ENCODE results near the gene CACNA1D.
A peak's percentile ranks its signal among the peaks of the same experiment; 100 is the strongest.

Gene CACNA1D

GRCh38 chr3:53729618-53730017 lies 235.2 kb downstream of the CACNA1D start:
- no peak overlapping the region for H3K4me3 ChIP-seq (ENCODE audit: control insufficient read depth, low read depth, low read length)
- no peak for DNase-seq (ENCODE audit: low read depth)
- no peak for TF ChIP-seq CTCF (conservative IDR thresholded peaks at IDR 0.05; ENCODE audit: control insufficient read depth, insufficient read depth, low read depth, low read length)

GRCh38 chr3:53730576-53730975 lies 236.2 kb downstream of the CACNA1D start:
- peak; percentile 30 for DNase-seq (ENCODE audit: low read depth)
- TF ChIP-seq CTCF (conservative IDR thresholded peaks at IDR 0.05; ENCODE audit: control insufficient read depth, insufficient read depth, low read depth, low read length), result no peak
- H3K4me3 ChIP-seq (ENCODE audit: control insufficient read depth, low read depth, low read length), result no peak overlapping the region

- no peak for DNase-seq (ENCODE audit: low read depth)
- no peak overlapping the region for H3K4me3 ChIP-seq (ENCODE audit: control insufficient read depth, low read depth, low read length)
- TF ChIP-seq CTCF (conservative IDR thresholded peaks at IDR 0.05; ENCODE audit: control insufficient read depth, insufficient read depth, low read depth, low read length), result no peak
Measured at GRCh38 chr3:53731934-53732624, 237.7 kb downstream of the CACNA1D start.

- TF ChIP-seq CTCF (conservative IDR thresholded peaks at IDR 0.05; ENCODE audit: control insufficient read depth, insufficient read depth, low read depth, low read length), result no peak
- H3K4me3 ChIP-seq (ENCODE audit: control insufficient read depth, low read depth, low read length), result no peak overlapping the region
- no peak for DNase-seq (ENCODE audit: low read depth)
Measured at GRCh38 chr3:53733446-53733845, 239.0 kb downstream of the CACNA1D start.

GRCh38 chr3:53739966-53740365 lies 245.6 kb downstream of the CACNA1D start:
- TF ChIP-seq CTCF (conservative IDR thresholded peaks at IDR 0.05; ENCODE audit: control insufficient read depth, insufficient read depth, low read depth, low read length), result no peak
- no peak overlapping the region for H3K4me3 ChIP-seq (ENCODE audit: control insufficient read depth, low read depth, low read length)
- no peak for DNase-seq (ENCODE audit: low read depth)

GRCh38 chr3:53740956-53741355 lies 246.5 kb downstream of the CACNA1D start:
- no peak for DNase-seq (ENCODE audit: low read depth)
- no peak for TF ChIP-seq CTCF (conservative IDR thresholded peaks at IDR 0.05; ENCODE audit: control insufficient read depth, insufficient read depth, low read depth, low read length)
- no peak overlapping the region for H3K4me3 ChIP-seq (ENCODE audit: control insufficient read depth, low read depth, low read length)

- no peak for DNase-seq (ENCODE audit: low read depth)
- no peak for TF ChIP-seq CTCF (conservative IDR thresholded peaks at IDR 0.05; ENCODE audit: control insufficient read depth, insufficient read depth, low read depth, low read length)
- no peak overlapping the region for H3K4me3 ChIP-seq (ENCODE audit: control insufficient read depth, low read depth, low read length)
Measured at GRCh38 chr3:53744351-53744750, 249.9 kb downstream of the CACNA1D start.
